Measurements from ENCODE around the gene FRAT1. TPM values are rescaled to one million over a fixed set of nuclear protein-coding genes. Genes with fewer than 3 reads are reported as not detected.

The FRAT1 gene
- total and polyA plus RNA-seq, 2 of the 4 experiments (the other 2 are of a cell fraction), result 0.54 to 0.89 TPM

DNA sequence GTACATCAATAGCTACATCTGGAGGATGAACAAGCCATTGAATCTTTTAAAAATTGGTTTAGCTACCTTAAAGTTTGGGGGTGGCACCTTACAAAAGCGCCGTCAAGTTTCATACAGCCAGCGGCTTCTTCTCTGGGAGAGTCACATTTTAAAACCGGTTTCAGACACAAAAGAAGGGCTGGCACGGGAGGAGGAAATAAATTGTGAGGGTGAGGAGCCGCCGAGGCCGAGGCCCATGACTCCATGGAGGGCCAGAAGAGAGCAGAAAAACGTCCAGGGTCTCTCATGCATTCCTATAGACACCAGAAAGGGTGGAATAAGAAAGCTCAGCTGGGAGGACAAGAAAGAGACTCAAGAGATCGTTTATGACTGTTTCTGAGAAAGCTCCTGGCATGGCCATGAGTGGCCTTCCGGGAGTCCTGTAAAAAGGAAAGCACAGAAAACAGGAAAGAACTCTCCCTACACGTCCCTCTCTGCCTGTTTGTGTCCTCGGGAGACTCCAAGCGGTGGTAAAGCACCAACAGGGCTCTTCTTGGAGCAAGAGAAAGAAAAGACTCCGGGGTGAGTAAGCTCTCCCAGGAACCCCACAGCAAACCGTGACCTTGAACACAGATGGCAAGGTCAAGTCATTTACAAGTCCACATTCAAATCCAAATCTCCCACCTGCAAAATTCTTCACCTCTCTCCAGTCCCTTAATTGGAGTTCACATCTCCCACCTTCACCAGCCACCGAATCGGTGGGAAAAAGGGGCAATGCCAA is 13.7 kb downstream of the FRAT1 start:
- no peaks in the 10 kb centered on the region for H3K36me3 ChIP-seq (ENCODE audit: control insufficient read depth, insufficient read depth, low read length)
- peak overlapping the region; percentile 85 for H4K5ac ChIP-seq (ENCODE audit: low read depth, low read length)
- peaks cover 13% of the 10 kb centered on the region for H3K27me3 ChIP-seq (ENCODE audit: control insufficient read depth, insufficient read depth, low read length)
- H3K9ac ChIP-seq (ENCODE audit: low read depth, low read length), result peak overlapping the region; percentile 97
- peak overlapping the region; percentile 86 for H3K14ac ChIP-seq (replicated peaks; ENCODE audit: low read depth, low read length)
- peaks cover 16% of the 10 kb centered on the region for H3K4me1 ChIP-seq (ENCODE audit: control insufficient read depth, insufficient read depth, low read length)
- DNase-seq (peak; percentile 87), ATAC-seq (ENCODE audit: low read depth) (peak; percentile 47)
- peak overlapping the region; percentile 94 for H3K4me2 ChIP-seq (ENCODE audit: low read depth, low read length)
- no TSS peak for BruUV-seq (replicated peaks)
- H4K8ac ChIP-seq (ENCODE audit: low read depth in 2 of 2, low read length in 2 of 2), result peak overlapping the region; percentile 78 to 87
- peaks cover 15 to 35% of the 10 kb centered on the region in 2 experiments for H3K79me1 ChIP-seq (ENCODE audit: low read depth in 1 of 2, low read length in 2 of 2)
- H3K18ac ChIP-seq (ENCODE audit: low read depth, low read length), result peak overlapping the region; percentile 78
- H4K91ac ChIP-seq (ENCODE audit: insufficient read depth, low read depth, low read length), result 0 out of 2 replicates have a peak overlapping the region, but pooled peaks have one; percentile 35
- WGBS, 2 experiments (ENCODE audit: extremely low coverage in 2 of 2, insufficient read length in 1 of 2), result 20% methylated on average over 1 of the region's 18 CpGs; no CpG with 5 or more reads in 1 of the 2 experiments
- peak overlapping the region; percentile 72 for H3K4me3 ChIP-seq (ENCODE audit: insufficient read depth, low read depth, low read length)
- H3K56ac ChIP-seq (ENCODE audit: extremely low read depth, insufficient read depth, low read length), result peak overlapping the region; percentile 81; the same call in 1 of the 2 replicates
- in situ Hi-C loops (cut with MboI; ENCODE audit: low sequenced_read_pairs), result no loop called here
- H2AFZ ChIP-seq (replicated peaks; ENCODE audit: low read length, poor library complexity), result peak overlapping the region; percentile 75
- H2BK120ac ChIP-seq (ENCODE audit: low read depth, low read length), result peak overlapping the region; percentile 18; the same call in 1 of the 2 replicates
- H2AK9ac ChIP-seq (replicated peaks; ENCODE audit: low read depth, low read length, poor library complexity), result no peak overlapping the region
- no peaks in the 10 kb centered on the region for H4K20me1 ChIP-seq (ENCODE audit: insufficient read depth, low read length)
- TF ChIP-seq USF2 (IDR thresholded peaks at IDR 0.05; ENCODE audit: low read depth, low read length) (no peak), CTCF (conservative IDR thresholded peaks at IDR 0.05; ENCODE audit: low read depth, low read length) (peak; percentile 66), RAD21 (IDR thresholded peaks at IDR 0.05; ENCODE audit: low read length) (peak; percentile 65), SMC3 (IDR thresholded peaks at IDR 0.05; ENCODE audit: low read depth, low read length) (peak; percentile 45; the same call in 1 of the 2 replicates)
- no peak overlapping the region for H2BK20ac ChIP-seq (ENCODE audit: low read depth, low read length)
- no peak overlapping the region for H2BK15ac ChIP-seq (ENCODE audit: low read depth, low read length)
- dilution Hi-C loops (cut with HindIII; ENCODE audit: low sequenced_read_pairs, unreplicated experiment), result no loop called here
- CTCF ChIA-PET, result interaction anchor here (0.7 to 3.5 kb wide), 7 partner anchors 13 to 260 kb away, joined by 3 to 23 read pairs (median 5); partner anchors contain the start of gene FRAT1
- peak overlapping the region; percentile 85 for H3K23ac ChIP-seq (ENCODE audit: low read depth, low read length)
- no peaks in the 10 kb centered on the region for H3K9me3 ChIP-seq (ENCODE audit: control insufficient read depth, insufficient read depth, low read length)
- H3K4ac ChIP-seq (ENCODE audit: low read depth, low read length), result peak overlapping the region; percentile 60
- peak overlapping the region; percentile 61 for H2BK5ac ChIP-seq (ENCODE audit: low read depth, low read length, poor library complexity, severe bottlenecking)
- peak overlapping the region; percentile 94 for H3K27ac ChIP-seq (ENCODE audit: insufficient read depth, low read length)
- H2AK5ac ChIP-seq (ENCODE audit: low read depth, low read length), result no peak overlapping the region
- intact Hi-C loops (cut with micrococcal nuclease), result loop anchor here (1.0 to 2.0 kb wide), 3 partner anchors 40 to 260 kb away; partner anchors contain the start of gene ARHGAP19
- POLR2A ChIA-PET (ENCODE audit: unreplicated experiment), result interaction anchor here (0.5 to 0.6 kb wide), 2 partner anchors 11 to 122 kb away, joined by 3 to 7 read pairs; no protein-coding TSS in a partner anchor
- no peaks in the 10 kb centered on the region; the same call in 1 of the 2 replicates for H3K9me1 ChIP-seq (ENCODE audit: insufficient read depth, low read length)

Measured in IMR-90 (cell line).